ENCODE measurements around the gene FMN2.

The FMN2 gene

DNA sequence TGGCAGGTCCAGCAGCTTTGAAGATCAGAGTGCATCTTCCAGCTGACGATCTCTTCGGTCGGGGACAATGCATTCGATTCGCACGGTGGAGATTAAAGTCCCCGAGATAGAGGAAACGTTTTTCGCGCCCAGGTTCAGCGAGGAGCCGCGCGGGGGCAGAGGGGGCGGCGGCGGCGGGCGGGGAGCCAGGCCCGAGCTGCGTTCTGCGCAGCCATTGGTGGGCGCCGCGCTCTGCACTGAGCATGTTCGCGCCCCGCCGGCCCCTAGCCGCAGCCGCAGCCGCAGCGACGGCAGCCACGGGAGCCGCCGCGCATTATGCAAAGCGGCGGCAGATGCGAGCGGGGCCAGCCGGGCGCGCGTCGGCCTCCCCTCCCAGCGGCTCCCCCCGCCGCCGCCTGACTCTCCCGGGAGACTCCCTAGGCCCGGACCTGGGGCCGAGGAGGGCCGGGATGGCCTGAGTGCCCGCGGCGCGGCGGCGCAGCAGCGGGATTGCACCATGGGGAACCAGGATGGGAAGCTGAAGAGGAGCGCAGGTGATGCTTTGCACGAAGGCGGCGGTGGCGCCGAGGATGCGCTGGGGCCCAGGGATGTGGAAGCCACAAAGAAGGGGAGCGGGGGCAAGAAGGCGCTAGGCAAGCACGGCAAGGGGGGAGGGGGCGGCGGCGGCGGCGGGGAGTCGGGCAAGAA, at the start of gene FMN2:
Gene FMN2, plus strand, starts transcription at position 270 of the 687 bp plus-strand sequence. Its CDS starts 227 bp downstream, at position 497.
- DNase-seq: peak; percentile 66

GRCh38 chr1:240044620-240045019, 47.1 kb upstream of the FMN2 start:
- DNase-seq: no peak

GRCh38 chr1:240046000-240046399, 45.7 kb upstream of the FMN2 start:
- DNase-seq: no peak

GRCh38 chr1:240054109-240054701, 37.5 kb upstream of the FMN2 start:
- no peak for DNase-seq

DNA sequence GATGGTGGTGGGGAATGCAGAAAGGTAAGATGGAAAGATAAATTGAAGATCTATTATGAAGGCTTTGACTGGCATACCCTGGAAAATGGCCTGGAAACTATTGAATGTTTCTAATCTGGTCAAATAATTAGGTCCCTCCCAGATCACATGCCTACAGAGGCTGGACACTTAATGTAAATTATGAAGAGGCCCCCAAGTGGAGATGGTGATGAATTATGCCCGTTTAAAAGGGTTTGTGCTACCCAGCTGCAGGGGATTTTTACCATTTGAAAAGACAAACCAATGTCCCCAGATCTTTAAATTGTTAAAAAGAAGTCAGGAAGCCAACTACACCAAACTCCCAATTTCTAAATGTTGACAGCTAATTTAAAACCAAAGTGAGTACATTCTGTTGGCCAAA, 35.7 kb upstream of the FMN2 start:
- no peak for DNase-seq

DNA sequence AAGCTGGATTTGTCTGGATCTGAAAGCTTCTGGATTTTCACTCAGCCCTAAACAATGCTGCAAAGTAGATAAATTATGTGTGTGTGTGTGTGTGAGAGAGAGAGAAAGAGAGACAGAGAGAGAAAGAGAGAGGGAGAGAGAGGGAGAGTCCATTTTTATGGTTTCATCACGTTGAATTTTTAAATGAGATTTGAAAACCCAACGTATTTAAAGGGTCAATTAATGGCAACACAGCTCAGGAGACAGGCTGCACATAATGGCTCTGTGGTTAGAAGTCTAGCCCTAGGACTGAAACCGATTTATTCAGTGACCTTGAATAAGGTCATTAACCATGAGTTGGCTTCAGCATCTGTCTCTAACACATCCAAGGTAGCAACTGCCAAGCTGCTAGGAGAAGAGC, 35.3 kb upstream of the FMN2 start:
- no peak for DNase-seq

DNA sequence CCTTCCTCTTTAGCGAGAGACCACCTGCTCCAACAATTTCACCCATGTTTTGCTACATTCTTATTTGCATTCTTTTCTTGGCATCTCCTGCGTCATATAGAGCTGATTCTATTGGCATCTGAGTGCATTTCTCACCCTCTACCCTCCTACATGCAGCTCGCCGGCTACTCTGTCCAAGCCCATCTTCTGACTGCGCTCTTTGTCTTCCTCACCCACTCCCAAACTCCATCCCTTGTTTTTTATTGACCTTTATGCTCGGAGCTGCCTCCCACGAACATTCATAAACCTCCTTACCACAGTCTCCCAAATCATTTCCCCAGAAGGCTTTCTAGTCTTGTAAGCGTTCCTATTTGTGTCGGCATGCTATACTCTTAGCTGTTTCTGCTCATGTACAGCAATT, 33.6 kb upstream of the FMN2 start:
- no peak for DNase-seq

GRCh38 chr1:240068961-240069360, 22.7 kb upstream of the FMN2 start:
- DNase-seq: no peak

GRCh38 chr1:240070188-240070587, 21.5 kb upstream of the FMN2 start:
- no peak for DNase-seq

DNA sequence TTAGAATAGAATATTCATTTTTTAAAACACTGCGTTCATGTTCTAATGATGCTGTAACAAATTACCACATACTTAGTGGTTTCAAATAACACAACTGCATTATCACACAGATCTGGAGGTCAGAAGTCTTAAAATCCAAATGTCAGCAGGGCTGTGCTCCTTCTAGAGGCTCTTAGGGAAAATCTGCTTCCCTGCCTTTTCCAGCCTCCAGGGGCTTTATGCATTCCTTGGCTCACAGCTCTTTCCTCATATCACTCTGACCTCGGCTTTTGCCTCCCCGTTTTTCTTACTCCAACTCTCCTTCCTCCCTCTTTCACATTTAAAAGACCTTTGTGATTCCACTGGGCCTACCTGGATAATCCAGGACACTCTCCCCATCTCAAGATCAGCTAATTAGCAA, 18.6 kb upstream of the FMN2 start:
- DNase-seq: no peak

DNA sequence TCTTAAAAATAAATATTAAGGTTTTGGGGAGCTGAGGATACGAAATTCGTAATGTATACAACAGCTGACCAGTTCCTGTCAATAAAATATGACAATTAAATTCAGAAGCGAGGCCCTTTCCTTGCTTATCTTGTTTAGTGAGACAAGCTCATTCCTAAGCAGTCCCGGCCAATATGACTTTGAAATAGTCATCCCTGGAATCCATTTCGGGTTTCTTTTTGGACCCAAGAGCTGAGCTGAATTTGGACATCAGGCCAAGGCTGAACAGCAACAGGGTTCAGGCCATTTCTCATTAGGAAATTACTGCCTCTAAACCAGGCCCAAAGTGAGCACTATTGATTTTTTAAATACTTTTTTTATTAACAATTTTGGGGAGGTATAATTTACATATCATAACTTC, 17.3 kb upstream of the FMN2 start:
- no peak for DNase-seq

GRCh38 chr1:240074908-240075307, 16.8 kb upstream of the FMN2 start:
- no peak for DNase-seq

DNA sequence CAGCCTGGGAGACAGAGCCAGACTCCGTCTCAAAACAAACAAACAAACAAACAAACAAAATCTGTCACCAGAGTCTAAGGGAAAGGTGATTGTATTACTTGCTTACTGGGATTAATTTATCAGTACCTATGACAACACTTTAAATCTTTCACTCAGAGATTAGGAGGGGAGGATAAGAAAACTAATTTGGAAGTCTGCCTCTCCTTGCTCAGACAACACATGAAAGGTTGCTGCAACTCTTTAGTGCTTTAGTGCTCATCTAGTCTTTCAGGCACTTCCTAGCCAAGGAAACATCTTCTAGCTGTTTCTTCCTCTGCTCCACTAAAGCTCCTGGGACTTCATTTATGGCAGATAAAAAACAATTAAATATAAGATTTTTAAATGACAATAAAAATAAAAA, 7.3 kb upstream of the FMN2 start:
- DNase-seq: no peak

DNA sequence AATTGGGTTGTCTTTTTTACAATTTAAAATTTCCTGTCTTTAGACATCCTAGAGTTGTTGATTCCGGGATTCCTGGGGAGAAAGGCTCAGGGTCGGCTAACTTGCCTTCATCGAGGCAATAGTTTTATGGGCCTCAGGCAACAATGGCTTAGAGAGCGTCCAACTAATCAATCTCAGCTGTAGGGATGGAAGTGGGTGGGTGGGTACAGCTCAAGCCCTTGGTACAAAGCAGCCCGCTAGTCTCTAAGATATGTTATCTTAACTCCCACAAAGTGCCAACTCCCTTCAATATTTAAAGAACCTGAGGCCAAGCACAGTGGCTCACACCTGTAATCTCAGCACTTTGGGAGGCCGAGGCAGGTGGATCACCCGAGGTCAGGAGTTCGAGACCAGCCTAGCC, 6.9 kb upstream of the FMN2 start:
- no peak for DNase-seq

- no peak for DNase-seq
Observed at GRCh38 chr1:240086726-240087125, 5.0 kb upstream of the FMN2 start.

- no peak for DNase-seq
Observed at GRCh38 chr1:240090014-240090413, 1.7 kb upstream of the FMN2 start.

DNA sequence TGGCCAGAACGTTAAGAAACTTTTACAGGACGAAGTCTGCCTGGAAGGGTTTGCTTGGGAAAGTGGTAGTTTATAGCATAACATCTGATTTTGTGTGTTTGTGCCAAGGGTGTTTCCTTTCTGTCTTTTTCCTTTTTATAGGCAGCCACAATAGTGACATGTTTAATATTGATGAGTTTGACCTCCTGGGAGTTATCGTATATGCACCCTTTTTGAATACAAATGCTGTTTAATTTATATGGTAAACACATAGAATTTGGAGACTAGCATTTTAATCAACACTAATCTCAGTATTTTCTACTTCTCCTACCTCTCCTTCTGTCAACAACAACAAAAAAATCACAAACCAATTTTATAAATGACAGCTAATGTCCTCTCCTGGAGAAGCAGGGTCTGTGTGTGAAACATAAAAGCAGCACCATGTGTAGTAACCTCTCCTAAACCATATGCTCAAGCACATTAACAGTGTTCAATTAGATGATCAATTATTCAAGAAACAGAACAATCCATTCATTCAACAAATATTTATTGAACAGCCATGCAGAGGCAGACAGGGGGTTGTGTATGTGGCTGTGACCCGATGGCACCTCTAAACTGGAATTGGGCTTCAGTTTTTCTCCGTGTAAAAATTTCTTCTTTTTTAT, 604 bp upstream of the FMN2 start:
- DNase-seq: no peak

- DNase-seq: no peak
Observed at GRCh38 chr1:240092301-240093119, 827 bp downstream of the FMN2 start.

- no peak for DNase-seq
Observed at GRCh38 chr1:240093120-240093961, 1.7 kb downstream of the FMN2 start.

DNA sequence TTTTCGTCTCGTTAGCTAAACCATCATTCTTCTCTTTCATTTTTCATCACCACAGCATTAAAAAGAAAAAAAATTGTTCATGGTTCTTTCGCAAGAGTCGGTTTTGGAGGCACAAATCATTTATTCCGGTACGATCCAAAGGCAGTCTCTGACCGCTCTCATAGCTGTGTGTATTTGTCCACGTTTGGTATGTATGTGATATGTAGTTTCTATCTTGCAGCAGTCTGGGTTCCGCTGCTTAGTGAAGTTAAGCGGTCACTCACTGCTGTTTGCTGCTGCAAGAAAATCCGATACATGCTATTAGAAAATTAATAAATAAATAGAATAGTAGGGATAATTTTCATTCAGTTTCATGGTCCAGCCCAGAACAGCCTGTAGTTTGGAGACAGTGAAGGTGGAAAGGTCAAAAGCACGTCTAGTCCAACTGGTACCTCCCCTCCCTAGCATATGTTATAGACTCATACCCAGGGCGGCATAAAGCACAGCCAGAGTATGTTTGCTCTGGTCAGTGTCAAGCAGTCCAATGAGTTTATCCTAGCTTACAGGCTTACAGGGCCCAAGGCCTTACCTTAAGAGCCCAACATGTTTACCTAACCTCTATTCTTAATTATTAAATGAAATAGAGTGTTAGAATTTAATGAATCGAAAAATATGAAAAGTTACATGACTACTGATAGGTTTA, 2.5 kb downstream of the FMN2 start:
- no peak for DNase-seq

DNA sequence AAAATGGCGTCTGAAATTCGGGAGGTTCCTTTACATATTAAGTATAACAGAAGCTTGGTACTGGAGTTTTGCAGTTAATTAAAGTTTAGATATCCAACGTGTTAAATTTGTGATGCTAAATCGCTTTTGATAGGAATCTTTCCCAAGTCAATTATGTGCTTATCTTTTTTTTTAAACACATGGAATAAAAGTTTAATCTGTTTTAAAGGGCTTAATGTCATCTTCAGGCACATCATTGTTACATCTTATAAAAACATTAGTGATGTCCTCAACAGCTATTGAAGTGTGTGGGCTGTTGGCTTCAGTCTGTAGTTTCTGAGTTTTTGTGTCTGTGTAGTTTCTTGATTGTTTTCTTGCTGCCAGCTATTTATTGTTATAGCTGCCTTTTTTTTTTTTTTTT, 5.3 kb downstream of the FMN2 start:
- DNase-seq: no peak

- no peak for DNase-seq
Observed at GRCh38 chr1:240098534-240098933, 6.9 kb downstream of the FMN2 start.

Data from NCI-H1048 (cell line).